ENCODE measurements around the gene GORASP1.

GRCh38 chr3:39148435-39149058, 41.1 kb upstream of the GORASP1 start:
- TF ChIP-seq, protein P1, sequence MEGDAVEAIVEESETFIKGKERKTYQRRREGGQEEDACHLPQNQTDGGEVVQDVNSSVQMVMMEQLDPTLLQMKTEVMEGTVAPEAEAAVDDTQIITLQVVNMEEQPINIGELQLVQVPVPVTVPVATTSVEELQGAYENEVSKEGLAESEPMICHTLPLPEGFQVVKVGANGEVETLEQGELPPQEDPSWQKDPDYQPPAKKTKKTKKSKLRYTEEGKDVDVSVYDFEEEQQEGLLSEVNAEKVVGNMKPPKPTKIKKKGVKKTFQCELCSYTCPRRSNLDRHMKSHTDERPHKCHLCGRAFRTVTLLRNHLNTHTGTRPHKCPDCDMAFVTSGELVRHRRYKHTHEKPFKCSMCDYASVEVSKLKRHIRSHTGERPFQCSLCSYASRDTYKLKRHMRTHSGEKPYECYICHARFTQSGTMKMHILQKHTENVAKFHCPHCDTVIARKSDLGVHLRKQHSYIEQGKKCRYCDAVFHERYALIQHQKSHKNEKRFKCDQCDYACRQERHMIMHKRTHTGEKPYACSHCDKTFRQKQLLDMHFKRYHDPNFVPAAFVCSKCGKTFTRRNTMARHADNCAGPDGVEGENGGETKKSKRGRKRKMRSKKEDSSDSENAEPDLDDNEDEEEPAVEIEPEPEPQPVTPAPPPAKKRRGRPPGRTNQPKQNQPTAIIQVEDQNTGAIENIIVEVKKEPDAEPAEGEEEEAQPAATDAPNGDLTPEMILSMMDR (IDR thresholded peaks at IDR 0.05; ENCODE audit: insufficient read depth, low read depth, low read length) = no peak
- TF ChIP-seq EZH2 (IDR thresholded peaks at IDR 0.05; ENCODE audit: insufficient read depth, low read length) = no peak

Data from astrocyte (in vitro differentiated cells and primary cell).